AG04449 (cell line): ENCODE results near the gene CEP128.
A peak's percentile ranks its signal among the peaks of the same experiment; 100 is the strongest.

Experiments used
- CTCF ChIA-PET: fragments of 350-600 bp; formaldehyde crosslinking; extraction: SDS; loops from one replicate; lab custom pipeline; 2021; ENCODE audit warnings: antibody characterized with exemption; lab: Yijun Ruan, JAX
- POLR2A ChIA-PET: fragments of 400-600, 350-600 bp; formaldehyde crosslinking; extraction: SDS; loops from one replicate; lab custom pipeline; 2020; ENCODE audit warnings: antibody characterized with exemption, inconsistent platforms; lab: Yijun Ruan, JAX
- DNase-seq: peaks from one replicate; pipeline ENCODE4 v3.0.0-alpha.2; 2010; ENCODE audit warnings: low read depth, low spot score
- H3K4me3 ChIP-seq: 2 replicates; pipeline ENCODE4 v1.5.1; 2011; ENCODE audit warnings: low read depth, mild to moderate bottlenecking, control low read depth, low read length
- TF ChIP-seq, protein P1 (sequence below): IDR thresholded peaks from one replicate; pipeline ENCODE4 v1.5.1; 2011; ENCODE audit warnings: mild to moderate bottlenecking, moderate library complexity, low read length, control low read depth, inconsistent platforms; ENCODE audit not compliant: insufficient read depth; ENCODE audit errors: missing control alignments

CEP128 gene

GRCh38 chr14:80948291-80948690, 6.8 kb upstream of the CEP128 start:
- TF ChIP-seq, protein P1, sequence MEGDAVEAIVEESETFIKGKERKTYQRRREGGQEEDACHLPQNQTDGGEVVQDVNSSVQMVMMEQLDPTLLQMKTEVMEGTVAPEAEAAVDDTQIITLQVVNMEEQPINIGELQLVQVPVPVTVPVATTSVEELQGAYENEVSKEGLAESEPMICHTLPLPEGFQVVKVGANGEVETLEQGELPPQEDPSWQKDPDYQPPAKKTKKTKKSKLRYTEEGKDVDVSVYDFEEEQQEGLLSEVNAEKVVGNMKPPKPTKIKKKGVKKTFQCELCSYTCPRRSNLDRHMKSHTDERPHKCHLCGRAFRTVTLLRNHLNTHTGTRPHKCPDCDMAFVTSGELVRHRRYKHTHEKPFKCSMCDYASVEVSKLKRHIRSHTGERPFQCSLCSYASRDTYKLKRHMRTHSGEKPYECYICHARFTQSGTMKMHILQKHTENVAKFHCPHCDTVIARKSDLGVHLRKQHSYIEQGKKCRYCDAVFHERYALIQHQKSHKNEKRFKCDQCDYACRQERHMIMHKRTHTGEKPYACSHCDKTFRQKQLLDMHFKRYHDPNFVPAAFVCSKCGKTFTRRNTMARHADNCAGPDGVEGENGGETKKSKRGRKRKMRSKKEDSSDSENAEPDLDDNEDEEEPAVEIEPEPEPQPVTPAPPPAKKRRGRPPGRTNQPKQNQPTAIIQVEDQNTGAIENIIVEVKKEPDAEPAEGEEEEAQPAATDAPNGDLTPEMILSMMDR: no peak
- H3K4me3 ChIP-seq: no peak overlapping the region
- POLR2A ChIA-PET: no interaction called here
- no peak for DNase-seq
- CTCF ChIA-PET: interaction anchor here (2.0 kb wide), 1 partner anchor 39 kb away, joined by 4 read pairs; no protein-coding TSS in a partner anchor

DNA sequence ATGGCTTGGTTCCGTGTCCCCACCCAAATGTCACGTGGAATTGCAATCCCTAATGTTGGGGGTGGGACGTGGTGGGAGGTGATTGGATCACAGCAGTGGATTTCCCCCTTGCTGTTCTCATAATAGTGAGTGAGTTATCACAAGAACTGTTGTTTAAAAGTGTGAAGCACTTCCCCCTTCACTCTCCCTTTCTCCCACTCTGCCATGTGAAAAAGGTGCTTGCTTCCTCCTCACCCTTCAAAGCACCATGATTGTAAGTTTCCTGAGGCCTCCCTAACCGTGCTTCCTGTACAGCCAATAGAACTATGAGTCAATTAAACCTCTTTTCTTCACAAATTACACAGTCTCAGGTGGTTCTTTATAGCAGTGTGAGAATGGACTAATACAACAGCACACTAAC, 5.3 kb upstream of the CEP128 start:
- no peak overlapping the region for H3K4me3 ChIP-seq
- CTCF ChIA-PET: interaction anchor here (2.0 kb wide), 1 partner anchor 41 kb away, joined by 4 read pairs; no protein-coding TSS in a partner anchor
- no peak for DNase-seq
- POLR2A ChIA-PET: no interaction called here
- TF ChIP-seq, protein P1: no peak

GRCh38 chr14:80946187-80946586, 4.6 kb upstream of the CEP128 start:
- no peak overlapping the region for H3K4me3 ChIP-seq
- DNase-seq: no peak
- POLR2A ChIA-PET: no interaction called here
- TF ChIP-seq, protein P1: no peak
- CTCF ChIA-PET: interaction anchor here (1.1 kb wide), 1 partner anchor 9 kb away, joined by 3 read pairs; the partner anchor contains the start of gene TSHR

GRCh38 chr14:80944861-80945617, 3.5 kb upstream of the CEP128 start:
- ChIA-PET CTCF (interaction anchor here (1.1 kb wide), 1 partner anchor 10 kb away, joined by 3 read pairs; the partner anchor contains the start of gene TSHR), POLR2A (no interaction called here)

GRCh38 chr14:80942191-80942600, 658 bp upstream of the CEP128 start:
- H3K4me3 ChIP-seq: peak overlapping the region; percentile 51
- ChIA-PET CTCF (interaction anchor here (0.9 to 3.5 kb wide), 6 partner anchors 8 to 54 kb away, joined by 3 to 13 read pairs (median 6); partner anchors contain the start of gene TSHR), POLR2A (interaction anchor here (1.4 kb wide), 1 partner anchor 276 kb away, joined by 10 read pairs; no protein-coding TSS in a partner anchor)
- DNase-seq: no peak
- TF ChIP-seq, protein P1: no peak

More at GRCh38 chr14:80944861-80945617, 3.5 kb upstream of the CEP128 start:
- no peak overlapping the region for H3K4me3 ChIP-seq
- TF ChIP-seq, protein P1: no peak
- no peak for DNase-seq

DNA sequence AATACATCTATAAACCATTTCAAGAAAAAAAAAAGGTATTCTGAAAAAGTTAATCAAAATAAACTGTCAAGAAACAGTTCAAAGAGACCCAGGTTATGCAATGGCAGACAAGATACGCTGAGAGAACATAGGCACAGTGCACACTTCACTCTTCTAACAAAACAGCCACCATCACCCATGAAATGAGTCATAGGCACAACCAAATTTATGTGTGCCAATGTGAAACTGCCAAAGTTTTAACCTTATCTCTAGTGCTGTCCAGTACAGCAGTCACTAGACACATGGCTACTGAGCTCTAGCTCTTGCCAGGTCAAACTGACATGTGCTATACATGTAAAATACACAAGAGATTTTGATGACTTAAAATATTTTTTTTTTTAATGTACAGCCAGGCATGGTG, 1.4 kb downstream of the CEP128 start:
- no peak for DNase-seq
- CTCF ChIA-PET: interaction anchor here (0.9 kb wide), 1 partner anchor 15 kb away, joined by 3 read pairs; the partner anchor contains the start of gene TSHR
- TF ChIP-seq, protein P1: no peak
- no peak overlapping the region for H3K4me3 ChIP-seq
- POLR2A ChIA-PET: no interaction called here
